Neural progenitor cell (in vitro differentiated cells): Measurements from ENCODE around the gene DNAJC5.

Source experiments
- EZH2 ChIP-seq: fragments of 200-600 bp; sonication (generic); IDR thresholded peaks from 2 replicates; pipeline ENCODE4 v1.6.1; 2017; ENCODE audit warnings: antibody characterized with exemption, mild to moderate bottlenecking, moderate library complexity
- TF ChIP-seq, protein P1 (sequence below): fragments of 200-600 bp; sonication (generic); IDR thresholded peaks from 2 replicates; pipeline ENCODE4 v1.5.1; 2017; ENCODE audit warnings: antibody characterized with exemption, mild to moderate bottlenecking

GRCh38 chr20:63864978-63865640 lies 29.8 kb upstream of the DNAJC5 start, which contains the start of gene TPD52L2:
- TF ChIP-seq, protein P1, sequence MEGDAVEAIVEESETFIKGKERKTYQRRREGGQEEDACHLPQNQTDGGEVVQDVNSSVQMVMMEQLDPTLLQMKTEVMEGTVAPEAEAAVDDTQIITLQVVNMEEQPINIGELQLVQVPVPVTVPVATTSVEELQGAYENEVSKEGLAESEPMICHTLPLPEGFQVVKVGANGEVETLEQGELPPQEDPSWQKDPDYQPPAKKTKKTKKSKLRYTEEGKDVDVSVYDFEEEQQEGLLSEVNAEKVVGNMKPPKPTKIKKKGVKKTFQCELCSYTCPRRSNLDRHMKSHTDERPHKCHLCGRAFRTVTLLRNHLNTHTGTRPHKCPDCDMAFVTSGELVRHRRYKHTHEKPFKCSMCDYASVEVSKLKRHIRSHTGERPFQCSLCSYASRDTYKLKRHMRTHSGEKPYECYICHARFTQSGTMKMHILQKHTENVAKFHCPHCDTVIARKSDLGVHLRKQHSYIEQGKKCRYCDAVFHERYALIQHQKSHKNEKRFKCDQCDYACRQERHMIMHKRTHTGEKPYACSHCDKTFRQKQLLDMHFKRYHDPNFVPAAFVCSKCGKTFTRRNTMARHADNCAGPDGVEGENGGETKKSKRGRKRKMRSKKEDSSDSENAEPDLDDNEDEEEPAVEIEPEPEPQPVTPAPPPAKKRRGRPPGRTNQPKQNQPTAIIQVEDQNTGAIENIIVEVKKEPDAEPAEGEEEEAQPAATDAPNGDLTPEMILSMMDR = no peak
- no peak for TF ChIP-seq EZH2
